ENCODE results near the gene CUEDC2. TPM values are rescaled to one million over a fixed set of nuclear protein-coding genes. Genes with fewer than 3 reads are reported as not detected.

Gene CUEDC2
- total RNA-seq, 1 donor from 2014 or later: 86.1 TPM

DNA sequence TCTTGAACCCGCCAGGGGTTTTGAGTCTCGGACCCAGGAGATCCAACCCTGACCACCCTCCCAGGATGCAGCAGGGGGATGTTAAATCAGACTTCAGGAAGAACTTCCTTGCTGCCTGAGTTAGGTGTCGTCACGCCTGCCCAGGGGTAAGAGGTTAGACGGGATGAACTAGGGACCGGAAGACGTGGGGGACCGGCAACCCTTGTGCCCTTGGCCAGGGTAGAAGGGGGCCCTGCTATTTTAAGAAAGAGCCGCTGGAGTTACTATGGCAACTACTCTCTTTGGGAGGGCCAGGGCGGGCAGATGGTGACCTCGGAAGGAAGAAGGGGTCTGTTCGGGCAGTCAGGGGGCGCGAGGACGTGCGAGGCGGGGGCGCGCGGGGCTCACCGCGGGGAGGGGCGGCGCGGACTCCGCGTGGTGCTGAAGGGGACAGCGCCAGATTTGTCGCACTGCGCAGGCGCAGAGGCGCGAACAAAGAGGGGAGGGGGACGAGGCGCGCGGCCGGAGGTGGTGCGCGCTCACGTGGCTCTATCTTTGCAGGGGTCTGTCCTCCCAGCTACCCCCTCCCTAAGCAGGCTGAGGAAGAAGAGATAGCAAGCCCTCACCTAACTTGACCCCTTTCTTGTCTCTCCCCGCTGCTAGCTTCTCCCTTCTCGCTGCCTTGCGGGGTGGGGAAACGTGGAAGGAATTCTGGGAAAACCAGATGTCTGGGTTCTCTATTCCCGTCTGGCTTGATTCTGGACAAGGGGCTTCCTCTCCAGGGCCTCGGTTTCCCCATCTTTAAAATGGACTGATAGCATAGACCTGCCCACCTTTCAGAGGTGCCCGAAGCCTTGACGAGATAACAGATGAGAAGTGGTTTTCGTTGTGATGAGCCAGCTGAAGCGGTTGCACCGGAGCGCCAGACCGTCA is 12.8 kb downstream of the CUEDC2 start:
- DNase-seq (ENCODE audit: extremely low spot score, unreplicated experiment): peak; percentile 84
- no peak for TF ChIP-seq CTCF (conservative IDR thresholded peaks at IDR 0.05)
- Mint-ChIP-seq H3K36me3 (no peaks in the 10 kb centered on the region), H3K4me1 (ENCODE audit: unreplicated experiment) (peaks cover 5% of the 10 kb centered on the region), H3K27ac (peak overlapping the region; percentile 98), H3K27me3 (peaks cover 46% of the 10 kb centered on the region), H3K9me3 (no peaks in the 10 kb centered on the region), H3K4me3 (peak overlapping the region; percentile 95)

DNA sequence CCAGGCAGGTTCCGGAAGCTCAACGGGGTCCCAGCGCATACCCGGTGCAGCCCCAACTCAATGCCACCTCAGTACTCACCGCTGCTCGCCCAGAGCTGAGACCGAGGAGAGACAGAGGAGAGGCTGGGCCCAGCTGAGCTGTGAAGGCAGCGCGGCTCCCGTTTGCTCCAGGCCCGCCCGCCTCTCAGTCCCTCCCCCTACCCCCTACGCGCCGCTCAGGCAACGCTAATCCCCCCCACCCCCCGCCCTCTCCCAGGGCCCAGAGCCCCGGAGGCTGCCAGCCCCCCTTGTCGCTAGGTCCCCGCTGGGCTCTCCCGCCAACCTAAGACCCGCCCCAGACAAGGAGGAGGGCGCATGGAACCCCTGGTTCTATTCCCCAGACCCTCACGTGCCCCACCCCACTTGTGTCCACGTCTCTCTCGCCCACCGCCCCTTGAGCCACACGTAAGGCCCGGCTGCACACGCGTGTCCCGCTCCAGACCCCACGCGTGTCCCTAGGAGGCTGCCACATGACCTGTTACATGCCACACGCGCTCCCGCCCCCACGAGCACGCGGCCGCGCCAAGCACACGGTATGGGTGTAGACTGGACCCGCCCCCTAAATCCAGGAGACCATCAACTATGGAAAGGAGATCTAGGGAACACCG is 13.6 kb downstream of the CUEDC2 start, which contains the start of gene PSD:
Gene PSD, minus strand, starts transcription at position 164 of the 647 bp plus-strand sequence. CDS start 1,747 bp downstream, outside the sequence.
- TF ChIP-seq CTCF (conservative IDR thresholded peaks at IDR 0.05): no peak
- H3K4me3 Mint-ChIP-seq: peak within 1 kb of the TSS; percentile 95
- H3K4me1 Mint-ChIP-seq (ENCODE audit: unreplicated experiment): peaks cover 5% of the 10 kb centered on the region
- H3K27ac Mint-ChIP-seq: peak within 1 kb of the TSS; percentile 51
- H3K27me3 Mint-ChIP-seq: peaks cover 53% of the 10 kb centered on the region
- H3K9me3 Mint-ChIP-seq: no peaks in the 10 kb centered on the region
- no peaks in the 10 kb centered on the region for H3K36me3 Mint-ChIP-seq
- peak; percentile 66 for DNase-seq (ENCODE audit: extremely low spot score, unreplicated experiment)

DNA sequence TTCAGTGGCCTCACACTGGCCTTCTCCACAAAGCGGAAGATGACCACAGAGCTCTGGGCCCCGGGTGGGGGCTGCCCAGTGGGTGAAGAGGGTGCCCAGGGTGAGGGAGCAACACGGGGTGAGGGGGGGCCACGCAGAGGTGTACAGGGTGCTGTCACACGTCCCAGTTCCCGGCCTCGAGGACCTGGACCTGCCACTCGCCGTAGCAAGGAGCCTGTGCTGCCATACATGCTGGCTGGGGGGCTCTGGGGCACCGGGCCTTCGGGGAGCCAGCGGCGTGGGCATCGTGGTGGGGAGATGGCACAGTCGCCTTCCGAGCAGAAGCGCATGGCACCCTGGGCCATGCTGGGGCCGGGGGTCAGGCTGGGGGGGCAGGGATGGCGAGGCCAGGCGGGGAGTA is 15.7 kb downstream of the CUEDC2 start:
- Mint-ChIP-seq H3K4me3 (no peak overlapping the region), H3K36me3 (no peaks in the 10 kb centered on the region), H3K9me3 (no peaks in the 10 kb centered on the region), H3K27ac (no peak overlapping the region), H3K27me3 (peaks cover 71% of the 10 kb centered on the region), H3K4me1 (ENCODE audit: unreplicated experiment) (peaks cover 8% of the 10 kb centered on the region)
- no peak for DNase-seq (ENCODE audit: extremely low spot score, unreplicated experiment)
- no peak for TF ChIP-seq CTCF (conservative IDR thresholded peaks at IDR 0.05)

GRCh38 chr10:102416283-102416682 is 16.1 kb downstream of the CUEDC2 start:
- TF ChIP-seq CTCF (conservative IDR thresholded peaks at IDR 0.05): no peak
- Mint-ChIP-seq H3K9me3 (no peaks in the 10 kb centered on the region), H3K4me3 (peak overlapping the region; percentile 42), H3K4me1 (ENCODE audit: unreplicated experiment) (peaks cover 10% of the 10 kb centered on the region), H3K36me3 (no peaks in the 10 kb centered on the region), H3K27ac (no peak overlapping the region), H3K27me3 (peaks cover 75% of the 10 kb centered on the region)
- peak; percentile 71 for DNase-seq (ENCODE audit: extremely low spot score, unreplicated experiment)

DNA sequence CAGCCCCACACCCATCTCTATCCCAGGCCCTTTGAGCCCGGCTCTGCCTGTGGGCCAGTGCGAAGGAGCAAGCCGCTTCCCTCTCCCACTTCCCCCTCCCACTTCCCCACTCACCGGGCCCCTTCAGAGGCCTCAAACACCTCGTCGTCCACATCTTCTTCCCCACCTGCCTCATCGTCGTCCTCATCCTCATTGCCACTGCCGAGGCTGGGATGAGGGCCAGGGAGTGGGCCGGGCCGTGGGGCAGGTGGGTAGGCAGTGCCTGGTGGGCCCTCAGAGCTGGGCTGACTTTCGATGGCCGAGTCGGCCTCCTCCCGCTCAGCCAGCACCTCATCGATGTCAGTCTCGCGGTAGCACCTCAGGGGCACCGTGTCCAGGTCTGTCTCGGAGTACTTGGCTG is 17.6 kb downstream of the CUEDC2 start:
- H3K27me3 Mint-ChIP-seq: peaks cover 79% of the 10 kb centered on the region
- H3K4me1 Mint-ChIP-seq (ENCODE audit: unreplicated experiment): peaks cover 14% of the 10 kb centered on the region
- DNase-seq (ENCODE audit: extremely low spot score, unreplicated experiment): peak; percentile 68
- H3K27ac Mint-ChIP-seq: no peak overlapping the region
- no peaks in the 10 kb centered on the region for H3K9me3 Mint-ChIP-seq
- peaks cover under 1% of the 10 kb centered on the region for H3K36me3 Mint-ChIP-seq
- TF ChIP-seq CTCF (conservative IDR thresholded peaks at IDR 0.05): no peak
- no peak overlapping the region for H3K4me3 Mint-ChIP-seq

All from type B pancreatic cell (in vitro differentiated cells).